Muscle of leg (tissue), 11 donors: ENCODE results near the gene PLD3. TPM values are rescaled to one million over a fixed set of nuclear protein-coding genes. Genes with fewer than 3 reads are reported as not detected.

Source experiments
- DNase-seq: peaks from one replicate; pipeline ENCODE4 v3.0.0; 2013
- H3K27ac ChIP-seq: one replicate; pipeline ENCODE4 v1.5.1; 2013; ENCODE audit warnings: mild to moderate bottlenecking, low read length, control low read depth
- H3K27me3 ChIP-seq: one replicate; pipeline ENCODE4 v1.6.1; 2013; ENCODE audit warnings: low read length; ENCODE audit not compliant: control insufficient read depth, insufficient read depth
- H3K36me3 ChIP-seq: one replicate; pipeline ENCODE4 v1.6.1; 2013; ENCODE audit warnings: low read length; ENCODE audit not compliant: control insufficient read depth, insufficient read depth
- H3K4me1 ChIP-seq: one replicate; pipeline ENCODE4 v1.6.1; 2013; ENCODE audit warnings: low read length; ENCODE audit not compliant: control insufficient read depth, insufficient read depth
- H3K4me3 ChIP-seq: one replicate; pipeline ENCODE4 v1.5.1; 2013; ENCODE audit warnings: low read length, control low read depth
- H3K9me3 ChIP-seq: replicated peaks from 2 replicates; pipeline ENCODE4 v1.6.1; 2013; ENCODE audit warnings: low read depth, low read length; ENCODE audit not compliant: control insufficient read depth
- WGBS: methylation state at CpG from one replicate; pipeline ENCODE4 v1.1.5; 2013; ENCODE audit warnings: missing lambda C conversion rate; ENCODE audit not compliant: insufficient coverage; 5-methylcytosine and 5-hydroxymethylcytosine counted together
- polyA plus RNA-seq, 8 donors: library from polyadenylated mRNA; unstranded; fragments of 120-200 nt; gene quantifications; one replicate each; pipeline versions ENCODE4 v1.2.1 to v1.2.3, GENCODE V29; 2013; ENCODE audit warnings: inconsistent platforms in 1 of 8, low replicate concordance in 1 of 8; ENCODE audit not compliant: insufficient read length in 8 of 8, insufficient read depth in 1 of 8
- total RNA-seq: library from RNA; stranded (reverse); fragments of 120-200 nt; gene quantifications from one replicate; pipeline ENCODE4 v1.2.4, GENCODE V29; 2013

PLD3 gene
- total and polyA plus RNA-seq, 9 donors = 193 to 271 (median 263) TPM

DNA sequence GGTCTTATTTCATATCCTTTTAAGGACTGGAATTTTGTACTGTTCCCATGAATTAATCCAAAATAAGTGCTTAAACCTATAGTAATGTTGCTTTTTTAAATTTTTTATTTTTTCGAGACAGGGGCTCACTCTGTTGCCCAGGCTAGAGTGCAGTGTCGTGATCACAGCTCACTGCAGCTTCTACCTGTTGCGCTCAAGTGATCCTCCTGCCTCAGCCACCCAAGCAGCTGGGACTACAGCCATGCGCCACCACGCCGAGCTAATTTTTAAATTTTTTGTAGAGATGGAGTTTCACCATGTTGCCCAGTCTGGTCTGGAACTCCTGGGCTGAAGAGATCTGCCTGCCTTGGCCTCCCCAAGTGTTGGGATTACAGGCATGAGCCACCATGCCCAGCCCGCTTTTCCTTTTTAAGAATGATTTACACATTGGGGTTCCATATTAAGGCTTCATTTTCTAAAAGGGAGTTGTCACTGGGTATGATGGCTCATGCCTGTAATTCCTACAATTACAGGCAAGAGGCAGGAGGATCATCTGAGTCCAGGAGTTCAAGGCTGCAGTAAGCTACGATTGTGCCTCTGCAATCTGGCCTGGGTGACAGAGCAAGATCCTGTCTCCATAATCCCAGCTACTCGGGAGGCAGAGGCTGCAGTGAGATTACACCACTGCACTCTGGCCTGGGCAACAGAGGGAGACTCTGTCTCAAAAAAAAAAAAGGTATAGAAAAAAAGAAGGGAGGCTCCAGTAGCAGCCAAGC is 35.1 kb upstream of the PLD3 start:
- 100% methylated on average over 3 of the region's 9 CpGs for WGBS
- Histone ChIP-seq H3K27me3 (no peaks in the 10 kb centered on the region), H3K9me3 (no peaks in the 10 kb centered on the region), H3K36me3 (peaks cover 15% of the 10 kb centered on the region), H3K4me1 (no peaks in the 10 kb centered on the region), H3K27ac (no peak overlapping the region), H3K4me3 (no peak overlapping the region)
- no peak for DNase-seq

DNA sequence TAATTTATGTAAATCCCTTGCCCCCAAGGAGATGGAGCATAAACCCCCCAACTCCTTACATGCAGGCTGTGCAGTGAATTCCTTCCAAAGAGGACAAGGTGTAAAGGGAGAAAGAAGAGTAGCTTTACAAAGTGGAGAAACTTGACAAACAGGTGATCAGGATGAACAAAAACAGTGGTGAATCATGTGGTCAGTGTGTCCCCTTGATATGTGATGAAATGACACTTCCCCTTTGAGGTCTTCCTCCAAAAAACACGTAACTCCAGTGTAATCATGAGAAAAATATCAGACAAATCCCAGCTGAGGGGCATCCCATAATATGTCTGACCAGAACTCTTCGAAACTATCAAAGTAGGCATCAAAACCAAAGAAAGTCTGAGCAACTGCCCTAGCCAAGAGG is 33.8 kb upstream of the PLD3 start:
- Histone ChIP-seq H3K9me3 (no peaks in the 10 kb centered on the region), H3K4me1 (no peaks in the 10 kb centered on the region), H3K27ac (no peak overlapping the region), H3K36me3 (peaks cover 23% of the 10 kb centered on the region), H3K27me3 (no peaks in the 10 kb centered on the region), H3K4me3 (no peak overlapping the region)
- DNase-seq = no peak
- 72% methylated on average over 2 of the region's 2 CpGs for WGBS

DNA sequence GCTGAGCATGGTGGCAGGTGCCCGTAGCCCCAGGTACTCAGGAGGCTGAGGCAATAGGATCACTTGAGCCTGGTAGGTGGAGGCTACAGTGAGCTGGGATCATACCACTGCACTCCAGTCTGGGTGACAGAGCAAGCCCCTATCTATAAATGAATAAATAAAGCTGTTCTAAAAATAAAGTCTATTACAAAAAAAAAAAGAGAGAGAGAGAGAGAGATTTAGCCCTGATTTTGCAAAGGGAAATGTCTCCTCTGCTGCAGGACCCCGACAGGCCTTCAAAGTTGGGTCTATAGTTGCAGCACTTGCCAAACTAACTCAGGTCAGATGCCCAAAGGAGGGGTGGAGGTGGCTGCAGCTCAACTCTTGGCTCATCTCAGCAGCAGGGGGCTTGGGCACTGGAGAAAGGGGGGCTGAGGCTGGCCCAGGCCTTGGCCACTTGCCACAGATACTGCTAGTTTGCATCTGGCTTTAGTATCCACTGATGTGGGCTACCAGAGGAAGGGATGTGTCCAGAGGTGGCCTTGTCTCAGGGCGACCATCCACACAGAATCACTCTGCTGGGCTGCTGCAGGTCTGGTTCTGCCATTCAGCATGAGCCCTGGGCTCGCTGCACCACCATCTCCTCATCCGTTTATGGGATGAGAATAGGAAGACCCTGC is 32.6 kb upstream of the PLD3 start:
- Histone ChIP-seq H3K4me1 (no peaks in the 10 kb centered on the region), H3K36me3 (peaks cover 33% of the 10 kb centered on the region), H3K27ac (no peak overlapping the region), H3K27me3 (no peaks in the 10 kb centered on the region), H3K4me3 (no peak overlapping the region), H3K9me3 (no peaks in the 10 kb centered on the region)
- no peak for DNase-seq
- WGBS = 70% methylated on average over 3 of the region's 5 CpGs

DNA sequence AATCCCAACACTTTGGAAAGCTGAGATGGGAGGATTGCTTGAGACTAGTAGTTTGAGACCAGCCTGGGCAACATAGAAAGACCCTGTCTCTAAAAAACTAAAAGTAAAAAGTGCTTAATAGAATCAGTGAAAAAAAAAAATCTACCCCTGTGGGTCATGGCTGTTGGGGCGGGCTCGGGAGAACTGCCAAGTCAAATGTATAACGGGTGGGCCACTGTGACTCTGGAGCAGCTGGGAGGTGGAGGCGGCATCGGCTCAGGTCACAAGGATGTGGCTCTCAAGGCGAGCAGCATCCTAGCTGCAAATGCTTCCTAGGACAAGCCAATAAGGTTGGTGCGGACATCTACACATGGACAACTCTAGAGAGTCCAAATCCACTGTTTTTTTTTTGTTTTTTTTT is 31.2 kb upstream of the PLD3 start:
- H3K27ac ChIP-seq = no peak overlapping the region
- 74% methylated on average over 7 of the region's 7 CpGs for WGBS
- H3K4me3 ChIP-seq = no peak overlapping the region
- H3K9me3 ChIP-seq = no peaks in the 10 kb centered on the region
- no peaks in the 10 kb centered on the region for H3K4me1 ChIP-seq
- no peak for DNase-seq
- H3K36me3 ChIP-seq = peaks cover 47% of the 10 kb centered on the region
- H3K27me3 ChIP-seq = no peaks in the 10 kb centered on the region

DNA sequence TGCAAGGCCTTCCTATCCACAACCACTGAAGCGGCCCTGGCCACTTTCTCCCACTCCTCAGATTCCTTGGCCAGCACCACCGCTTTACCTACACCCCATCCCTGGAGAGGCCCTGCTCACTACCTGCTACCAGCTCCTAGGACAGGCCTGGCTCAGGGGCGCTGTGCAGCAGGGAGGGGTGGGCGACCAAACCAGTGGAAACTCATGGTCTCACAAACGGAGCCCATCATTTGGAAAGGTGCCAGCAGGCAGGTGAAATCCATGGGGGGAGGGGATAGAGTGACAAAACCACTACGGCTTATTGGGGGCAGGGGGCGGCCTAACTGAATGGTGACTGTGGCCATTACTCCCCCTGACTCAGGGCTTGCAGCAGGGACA is 27.9 kb upstream of the PLD3 start:
- no peaks in the 10 kb centered on the region for H3K27me3 ChIP-seq
- H3K9me3 ChIP-seq = no peaks in the 10 kb centered on the region
- H3K27ac ChIP-seq = no peak overlapping the region
- 87% methylated on average over 5 of the region's 7 CpGs for WGBS
- no peak for DNase-seq
- H3K4me3 ChIP-seq = no peak overlapping the region
- peaks cover 75% of the 10 kb centered on the region for H3K36me3 ChIP-seq
- no peaks in the 10 kb centered on the region for H3K4me1 ChIP-seq

DNA sequence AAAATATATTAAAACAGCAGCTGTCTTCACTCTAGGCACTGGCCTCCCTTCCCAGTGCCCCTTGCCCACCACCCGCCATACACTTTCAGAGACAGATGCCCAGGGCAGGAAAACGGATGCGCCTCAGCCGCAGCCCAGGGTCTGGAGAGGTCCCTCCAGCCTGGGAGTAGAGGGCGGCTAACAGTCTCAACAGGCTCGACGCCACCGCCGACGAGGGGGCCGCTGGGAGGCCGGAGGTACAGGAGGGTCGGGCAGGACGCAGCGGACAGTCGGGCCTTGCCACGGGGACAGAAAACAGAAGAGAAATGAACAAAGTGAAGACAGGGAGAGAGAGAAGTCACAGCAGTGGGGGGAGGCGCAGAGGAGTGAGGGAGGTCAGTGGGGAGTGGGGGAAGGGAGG is 27.4 kb upstream of the PLD3 start:
- Histone ChIP-seq H3K36me3 (peaks cover 77% of the 10 kb centered on the region), H3K9me3 (no peaks in the 10 kb centered on the region)

DNA sequence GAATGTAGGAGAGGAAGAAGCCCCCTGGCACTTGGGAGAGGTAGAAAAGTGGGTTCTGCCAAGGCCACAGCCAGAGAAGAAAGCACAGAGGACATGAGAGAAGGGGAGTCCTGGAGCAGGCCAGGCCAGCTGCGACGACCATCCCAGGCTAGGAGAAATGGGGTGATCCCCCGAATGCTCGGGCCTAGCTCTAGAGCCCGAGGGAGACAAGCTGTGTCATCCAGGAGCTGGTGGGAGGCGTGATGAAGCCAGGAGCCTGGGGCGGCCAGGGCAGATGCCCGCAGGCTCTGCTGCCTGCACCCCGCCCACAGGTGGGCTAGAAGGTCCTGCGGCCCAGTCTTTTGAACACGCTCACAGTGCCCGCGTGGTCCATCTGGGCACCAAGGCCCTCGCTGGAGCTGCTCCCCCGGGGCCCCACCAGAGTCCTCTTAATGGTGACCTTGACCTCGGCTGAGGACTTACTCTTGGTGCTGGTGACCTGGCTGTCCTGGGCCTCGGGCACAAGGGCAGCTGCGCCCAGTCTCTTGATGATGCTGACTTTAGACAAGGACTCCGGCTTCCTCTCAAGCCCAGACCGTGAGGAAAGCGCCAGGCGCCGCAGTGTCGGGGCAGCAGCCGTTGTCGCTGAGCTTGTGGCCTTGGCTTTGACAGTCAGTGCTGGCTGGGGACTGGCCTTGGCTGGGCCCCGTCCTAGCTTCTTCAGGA is 26.8 kb upstream of the PLD3 start:
- H3K27me3 ChIP-seq = no peaks in the 10 kb centered on the region
- no peak for DNase-seq
- no peak overlapping the region for H3K4me3 ChIP-seq
- H3K9me3 ChIP-seq = no peaks in the 10 kb centered on the region
- H3K4me1 ChIP-seq = no peaks in the 10 kb centered on the region
- no peak overlapping the region for H3K27ac ChIP-seq
- 90% methylated on average over 27 of the region's 27 CpGs for WGBS
- peaks cover 79% of the 10 kb centered on the region for H3K36me3 ChIP-seq

More for the DNA sequence above, 27.4 kb upstream of the PLD3 start:
- H3K27ac ChIP-seq = no peak overlapping the region
- no peaks in the 10 kb centered on the region for H3K4me1 ChIP-seq
- no peak for DNase-seq
- H3K4me3 ChIP-seq = no peak overlapping the region
- H3K27me3 ChIP-seq = no peaks in the 10 kb centered on the region
- 96% methylated on average over 18 of the region's 18 CpGs for WGBS

DNA sequence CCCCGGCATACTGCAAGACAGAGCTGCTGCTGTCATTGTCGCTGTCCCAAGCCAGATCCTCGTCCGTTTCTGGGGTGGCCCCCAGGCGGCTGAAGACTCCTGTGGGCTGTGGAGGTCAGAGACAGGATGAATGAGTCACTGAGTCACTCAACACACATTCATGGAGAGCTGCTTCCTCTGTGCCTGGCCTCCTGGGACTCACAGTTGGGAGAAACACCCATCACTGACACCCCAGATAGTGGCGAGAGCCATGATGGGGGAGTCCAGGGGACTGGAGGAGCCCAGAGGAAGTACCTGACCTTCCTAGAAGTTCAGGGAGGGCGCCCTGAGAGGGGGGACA is 26.3 kb upstream of the PLD3 start:
- no peak overlapping the region for H3K4me3 ChIP-seq
- H3K36me3 ChIP-seq = peaks cover 79% of the 10 kb centered on the region
- no peaks in the 10 kb centered on the region for H3K4me1 ChIP-seq
- no peaks in the 10 kb centered on the region for H3K9me3 ChIP-seq
- WGBS = 80% methylated on average over 5 of the region's 7 CpGs
- H3K27ac ChIP-seq = no peak overlapping the region
- H3K27me3 ChIP-seq = no peaks in the 10 kb centered on the region
- no peak for DNase-seq

DNA sequence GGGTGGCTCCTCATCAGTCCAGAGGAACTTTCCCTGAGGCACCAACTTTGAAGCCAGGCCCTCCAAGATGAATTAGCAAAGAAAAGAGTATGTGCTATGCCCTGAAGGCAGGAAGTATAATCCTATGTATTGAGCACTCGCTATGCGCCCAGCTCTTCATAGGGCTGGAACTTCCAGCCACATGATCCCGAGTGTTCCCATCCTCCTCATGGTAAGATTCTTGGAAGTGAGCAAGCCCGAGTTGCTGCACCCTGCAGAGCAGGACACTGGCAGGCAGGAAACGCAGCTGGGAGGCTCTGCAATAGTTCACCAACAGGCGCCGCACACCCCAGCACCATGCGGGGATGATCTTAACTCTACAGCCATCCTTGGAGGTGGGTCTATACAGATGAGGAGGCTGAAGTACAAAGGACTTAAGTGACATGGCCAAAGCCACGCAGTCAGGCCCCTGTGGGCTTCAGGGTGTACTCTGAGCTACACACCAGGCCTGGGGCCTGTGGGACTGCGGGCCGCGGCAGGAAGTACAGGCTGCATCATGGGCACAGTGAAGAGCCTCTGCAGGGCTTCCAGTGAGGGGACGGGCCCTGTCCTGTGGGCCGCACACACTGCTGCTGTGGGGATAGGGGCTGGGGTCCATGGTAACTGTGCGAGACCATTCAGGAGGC is 25.4 kb upstream of the PLD3 start:
- DNase-seq = no peak
- Histone ChIP-seq H3K27ac (no peak overlapping the region), H3K27me3 (no peaks in the 10 kb centered on the region), H3K4me1 (no peaks in the 10 kb centered on the region), H3K9me3 (no peaks in the 10 kb centered on the region), H3K4me3 (no peak overlapping the region), H3K36me3 (peaks cover 84% of the 10 kb centered on the region)
- WGBS = 93% methylated on average over 11 of the region's 15 CpGs

DNA sequence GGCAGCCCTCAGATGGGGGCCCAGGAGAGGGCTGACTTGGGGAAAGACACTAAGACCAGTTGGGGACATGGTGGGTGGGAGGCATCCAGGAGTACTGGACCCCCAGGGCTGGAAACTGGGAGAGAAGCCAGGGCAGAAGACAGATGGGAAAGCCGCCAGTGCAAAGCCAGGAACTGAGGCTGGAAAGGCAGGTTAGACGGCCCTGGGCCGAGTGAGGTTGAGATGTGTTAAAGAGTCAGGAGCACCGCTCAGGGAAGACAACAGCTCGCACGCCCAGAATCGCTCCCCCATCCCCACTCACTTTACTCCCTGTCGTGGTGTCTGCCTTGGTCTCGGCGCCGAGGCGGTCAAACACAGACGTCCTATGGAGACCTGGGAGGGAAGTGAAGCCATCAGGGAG is 24.8 kb upstream of the PLD3 start:
- WGBS = 95% methylated on average over 7 of the region's 13 CpGs
- H3K36me3 ChIP-seq = peaks cover 85% of the 10 kb centered on the region
- no peaks in the 10 kb centered on the region for H3K9me3 ChIP-seq
- H3K4me1 ChIP-seq = no peaks in the 10 kb centered on the region
- H3K4me3 ChIP-seq = no peak overlapping the region
- no peak for DNase-seq
- H3K27ac ChIP-seq = no peak overlapping the region
- no peaks in the 10 kb centered on the region for H3K27me3 ChIP-seq
